ENCODE data around the gene SEC31A.

Gene SEC31A

GRCh38 chr4:82770607-82771006 is 120.3 kb downstream of the SEC31A start:
- H3K4me1 ChIP-seq (ENCODE audit: control insufficient read depth, insufficient read depth, low read length) = no peaks in the 10 kb centered on the region
- H3K27ac ChIP-seq (ENCODE audit: extremely low read depth, low read depth, low read length) = no peak overlapping the region
- no peak for TF ChIP-seq YY1 (tag by site-specific recombination; IDR thresholded peaks at IDR 0.05)
- CTCF ChIA-PET = interaction anchor here (0.6 kb wide), 1 partner anchor 18 kb away, joined by 5 read pairs; no protein-coding TSS in a partner anchor
- no peaks in the 10 kb centered on the region for H3K9me3 ChIP-seq (ENCODE audit: control insufficient read depth, insufficient read depth, low read depth, low read length)
- no peaks in the 10 kb centered on the region for H3K36me3 ChIP-seq (ENCODE audit: control insufficient read depth in 2 of 2, insufficient read depth in 1 of 2, low read length in 2 of 2)
- POLR2A ChIA-PET = no interaction called here
- no peak overlapping the region for H3K4me3 ChIP-seq (ENCODE audit: low read depth, low read length)
